ENCODE measurements around the gene USH2A. TPM values are rescaled to one million over a fixed set of nuclear protein-coding genes. Genes with fewer than 3 reads are reported as not detected.
"Not testable (repeated sequence)": the region's sequence is repeated elsewhere in the genome, so short reads cannot be mapped to it uniquely, and the experiment has no call there.

The USH2A gene
- total RNA-seq, 1 donor from 2014 or later, result 0.14 TPM

DNA sequence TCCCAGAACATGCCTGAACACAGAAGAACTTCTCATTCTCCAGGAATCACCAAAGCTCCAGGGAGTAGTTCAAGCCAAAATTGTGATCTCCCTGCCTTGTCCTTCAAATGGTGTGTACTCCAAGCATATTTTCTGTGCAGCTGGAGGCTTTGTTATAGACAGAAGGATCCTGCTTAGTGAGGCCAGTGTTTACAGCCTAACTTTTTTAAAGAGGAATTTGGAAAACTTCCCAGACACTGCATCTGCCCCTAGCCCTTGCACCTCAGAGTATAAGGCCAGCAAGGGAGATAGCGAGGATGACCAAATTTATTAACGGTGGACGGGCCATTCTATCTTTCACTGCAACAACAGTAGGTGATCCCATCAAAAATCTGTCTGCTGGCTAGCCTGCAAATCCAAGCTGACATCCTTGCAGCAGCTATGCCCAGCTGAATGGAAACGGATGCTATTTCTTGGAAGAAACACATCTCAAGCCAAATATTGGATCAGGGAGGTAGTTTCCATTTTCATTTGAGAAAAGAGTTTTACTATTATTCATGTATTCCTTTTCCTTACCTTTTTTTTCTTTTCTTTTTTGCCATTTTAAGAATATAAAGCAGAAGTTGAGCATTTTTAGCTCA lies 249.8 kb downstream of the USH2A start:
- TF ChIP-seq, protein P1, sequence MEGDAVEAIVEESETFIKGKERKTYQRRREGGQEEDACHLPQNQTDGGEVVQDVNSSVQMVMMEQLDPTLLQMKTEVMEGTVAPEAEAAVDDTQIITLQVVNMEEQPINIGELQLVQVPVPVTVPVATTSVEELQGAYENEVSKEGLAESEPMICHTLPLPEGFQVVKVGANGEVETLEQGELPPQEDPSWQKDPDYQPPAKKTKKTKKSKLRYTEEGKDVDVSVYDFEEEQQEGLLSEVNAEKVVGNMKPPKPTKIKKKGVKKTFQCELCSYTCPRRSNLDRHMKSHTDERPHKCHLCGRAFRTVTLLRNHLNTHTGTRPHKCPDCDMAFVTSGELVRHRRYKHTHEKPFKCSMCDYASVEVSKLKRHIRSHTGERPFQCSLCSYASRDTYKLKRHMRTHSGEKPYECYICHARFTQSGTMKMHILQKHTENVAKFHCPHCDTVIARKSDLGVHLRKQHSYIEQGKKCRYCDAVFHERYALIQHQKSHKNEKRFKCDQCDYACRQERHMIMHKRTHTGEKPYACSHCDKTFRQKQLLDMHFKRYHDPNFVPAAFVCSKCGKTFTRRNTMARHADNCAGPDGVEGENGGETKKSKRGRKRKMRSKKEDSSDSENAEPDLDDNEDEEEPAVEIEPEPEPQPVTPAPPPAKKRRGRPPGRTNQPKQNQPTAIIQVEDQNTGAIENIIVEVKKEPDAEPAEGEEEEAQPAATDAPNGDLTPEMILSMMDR (conservative IDR thresholded peaks at IDR 0.05), result no peak
- Mint-ChIP-seq H3K4me3 (no peak overlapping the region), H3K4me1 (no peaks in the 10 kb centered on the region), H3K9me3 (peaks cover 3% of the 10 kb centered on the region), H3K36me3 (ENCODE audit: low read depth) (no peaks in the 10 kb centered on the region), H3K27me3 (ENCODE audit: low read depth) (no peaks in the 10 kb centered on the region), H3K27ac (ENCODE audit: unreplicated experiment) (peak overlapping the region; percentile 43)
- DNase-seq (ENCODE audit: low read depth, low spot score), result no peak

DNA sequence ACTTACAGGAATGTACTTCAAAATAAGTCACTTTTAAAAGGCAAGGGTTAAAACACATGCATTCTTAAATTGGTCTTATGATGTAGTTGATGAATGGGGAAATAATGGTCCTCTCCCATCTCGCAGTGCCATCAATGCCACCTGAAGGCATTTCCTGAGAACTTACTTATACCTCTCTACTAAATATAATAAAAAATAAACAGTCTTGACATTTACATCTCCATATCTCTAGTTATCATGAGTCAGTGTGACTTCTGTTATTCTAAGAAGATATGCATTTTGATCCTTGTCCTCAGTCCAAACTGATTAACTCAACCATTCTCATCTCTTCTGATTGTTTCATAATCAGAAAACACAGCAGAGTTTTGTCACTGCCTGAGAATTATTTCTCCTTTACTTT lies 253.9 kb downstream of the USH2A start:
- no peak overlapping the region for H3K27ac Mint-ChIP-seq (ENCODE audit: unreplicated experiment)
- no peak overlapping the region for H3K4me3 Mint-ChIP-seq
- H3K27me3 Mint-ChIP-seq (ENCODE audit: low read depth), result no peaks in the 10 kb centered on the region
- TF ChIP-seq, protein P1 (conservative IDR thresholded peaks at IDR 0.05), result no peak
- DNase-seq (ENCODE audit: low read depth, low spot score), result no peak
- H3K36me3 Mint-ChIP-seq (ENCODE audit: low read depth), result no peaks in the 10 kb centered on the region
- H3K9me3 Mint-ChIP-seq, result peaks cover 3% of the 10 kb centered on the region
- H3K4me1 Mint-ChIP-seq, result no peaks in the 10 kb centered on the region

DNA sequence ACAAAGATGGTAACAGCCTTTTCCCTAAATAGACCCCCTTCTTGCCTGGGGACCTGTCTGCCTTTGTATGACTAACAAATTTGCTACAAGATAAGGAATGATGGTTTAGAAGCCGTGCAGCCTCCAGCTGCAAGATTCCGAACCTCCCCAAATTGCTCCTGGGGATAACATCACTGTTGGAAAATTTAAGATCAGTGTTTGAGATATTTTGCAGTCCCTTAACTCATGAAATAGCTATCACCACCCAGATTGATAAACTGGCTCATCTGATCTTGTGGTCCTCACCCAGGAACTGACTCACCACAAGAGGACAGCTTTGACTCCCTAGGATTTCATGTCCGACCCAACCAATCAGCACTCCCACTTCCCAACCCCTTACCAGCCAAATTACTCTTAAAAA lies 254.7 kb downstream of the USH2A start:
- no peaks in the 10 kb centered on the region for H3K27me3 Mint-ChIP-seq (ENCODE audit: low read depth)
- H3K4me1 Mint-ChIP-seq, result no peaks in the 10 kb centered on the region
- H3K27ac Mint-ChIP-seq (ENCODE audit: unreplicated experiment), result peak overlapping the region; percentile 12
- H3K9me3 Mint-ChIP-seq, result peaks cover 3% of the 10 kb centered on the region
- no peaks in the 10 kb centered on the region for H3K36me3 Mint-ChIP-seq (ENCODE audit: low read depth)
- TF ChIP-seq, protein P1 (conservative IDR thresholded peaks at IDR 0.05), result no peak
- H3K4me3 Mint-ChIP-seq, result no peak overlapping the region
- no peak for DNase-seq (ENCODE audit: low read depth, low spot score)

DNA sequence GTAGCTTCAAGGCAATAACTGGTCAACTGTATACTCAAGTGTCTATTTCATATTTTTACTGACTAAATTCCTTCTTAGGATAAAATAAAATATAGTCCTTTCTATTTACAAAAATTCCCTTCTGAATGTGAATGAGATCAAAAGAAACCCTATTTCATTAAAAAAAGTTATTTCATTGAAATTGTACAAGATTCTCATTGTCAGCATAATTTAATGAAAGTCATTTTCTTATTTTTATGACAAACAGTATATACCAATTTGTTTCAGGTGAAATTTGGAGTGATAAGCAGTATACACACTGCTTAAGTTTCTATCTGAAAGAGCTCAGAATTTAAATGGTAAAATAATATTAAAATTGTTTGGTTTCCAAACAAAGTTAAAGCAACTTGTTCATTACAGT lies 269.2 kb downstream of the USH2A start:
- Mint-ChIP-seq H3K36me3 (ENCODE audit: low read depth) (peaks cover 2% of the 10 kb centered on the region), H3K4me3 (no peak overlapping the region), H3K27me3 (ENCODE audit: low read depth) (no peaks in the 10 kb centered on the region), H3K27ac (ENCODE audit: unreplicated experiment) (no peak overlapping the region), H3K4me1 (no peaks in the 10 kb centered on the region), H3K9me3 (peaks cover 10% of the 10 kb centered on the region)
- no peak for DNase-seq (ENCODE audit: low read depth, low spot score)
- TF ChIP-seq, protein P1 (conservative IDR thresholded peaks at IDR 0.05), result no peak

DNA sequence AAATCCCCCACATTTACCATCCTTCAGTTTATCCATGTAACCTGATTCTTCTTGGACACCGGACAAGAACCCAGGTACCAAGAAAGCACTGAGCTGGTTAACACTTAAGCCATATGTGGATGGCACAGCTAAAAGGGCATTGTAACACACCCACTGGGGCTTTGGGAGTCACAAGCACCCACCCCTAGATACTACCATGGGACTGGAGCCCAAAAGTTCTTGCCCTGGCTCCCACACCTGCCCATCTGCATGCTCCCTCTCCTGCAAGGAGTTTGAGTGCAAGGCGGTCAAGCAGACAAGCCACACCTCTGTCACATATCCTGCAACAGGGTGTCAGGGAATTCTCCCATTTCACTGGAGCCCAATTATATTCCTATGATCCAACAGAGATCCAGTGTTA lies 270.1 kb downstream of the USH2A start:
- Mint-ChIP-seq H3K27me3 (ENCODE audit: low read depth) (no peaks in the 10 kb centered on the region), H3K36me3 (ENCODE audit: low read depth) (peaks cover 2% of the 10 kb centered on the region)

DNA sequence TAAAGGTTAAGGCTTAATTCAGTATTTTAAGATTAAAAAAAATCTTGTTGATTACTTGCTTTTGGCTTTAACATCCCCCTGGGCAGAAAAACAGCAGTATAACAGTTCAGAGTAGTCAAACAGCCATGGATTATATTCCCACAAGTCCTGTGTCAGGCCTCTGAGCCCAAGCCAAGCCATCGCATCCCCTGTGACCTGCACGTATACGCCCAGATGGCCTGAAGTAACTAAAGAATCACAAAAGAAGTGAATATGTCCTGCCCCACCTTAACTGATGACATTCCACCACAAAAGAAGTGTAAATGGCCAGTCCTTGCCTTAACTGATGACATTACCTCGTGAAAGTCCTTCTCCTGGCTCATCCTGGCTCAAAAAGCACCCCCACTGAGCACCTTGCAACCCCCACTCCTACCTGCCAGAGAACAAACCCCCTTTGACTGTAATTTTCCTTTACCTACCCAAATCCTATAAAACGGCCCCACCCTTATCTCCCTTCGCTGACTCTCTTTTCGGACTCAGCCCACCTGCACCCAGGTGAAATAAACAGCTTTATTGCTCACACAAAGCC lies 277.7 kb downstream of the USH2A start:
- H3K9me3 Mint-ChIP-seq; H3K27ac Mint-ChIP-seq (ENCODE audit: unreplicated experiment); H3K4me1 Mint-ChIP-seq; H3K27me3 Mint-ChIP-seq (ENCODE audit: low read depth); H3K4me3 Mint-ChIP-seq; H3K36me3 Mint-ChIP-seq (ENCODE audit: low read depth); DNase-seq (ENCODE audit: low read depth, low spot score): not testable (repeated sequence)

More for the DNA sequence above, 270.1 kb downstream of the USH2A start:
- H3K27ac Mint-ChIP-seq (ENCODE audit: unreplicated experiment), result no peak overlapping the region
- H3K4me3 Mint-ChIP-seq, result no peak overlapping the region
- no peaks in the 10 kb centered on the region for H3K4me1 Mint-ChIP-seq
- TF ChIP-seq, protein P1 (conservative IDR thresholded peaks at IDR 0.05), result no peak
- DNase-seq (ENCODE audit: low read depth, low spot score), result no peak
- peaks cover 10% of the 10 kb centered on the region for H3K9me3 Mint-ChIP-seq

Measured in neural crest cell (in vitro differentiated cells).